SHP77 (cell line): ENCODE results near the gene LAMB4.
A peak's percentile ranks its signal among the peaks of the same experiment; 100 is the strongest.

Source experiments
- DNase-seq, 2 experiments: peaks; one replicate each; lab custom pipeline; 2025; lab: John Stamatoyannopoulos, UW

The LAMB4 gene

GRCh38 chr7:108014747-108015682 is 115.1 kb downstream of the LAMB4 start:
- peak in 1 of 2 experiments; percentile 5 for DNase-seq

- DNase-seq: no peak
Observed at GRCh38 chr7:108014215-108014614, 115.9 kb downstream of the LAMB4 start.

GRCh38 chr7:108012499-108013430 is 117.4 kb downstream of the LAMB4 start:
- no peak for DNase-seq

- DNase-seq: no peak
Observed at GRCh38 chr7:108010377-108010776, 119.8 kb downstream of the LAMB4 start.

- DNase-seq: no peak
Observed at GRCh38 chr7:108009873-108010272, 120.3 kb downstream of the LAMB4 start.

GRCh38 chr7:108008827-108009226 is 121.3 kb downstream of the LAMB4 start:
- DNase-seq: no peak

- no peak for DNase-seq
Observed at GRCh38 chr7:108008240-108008639, 121.9 kb downstream of the LAMB4 start.

- no peak for DNase-seq
Observed at GRCh38 chr7:108007762-108008161, 122.4 kb downstream of the LAMB4 start.

- DNase-seq: no peak
Observed at GRCh38 chr7:108007261-108007660, 122.9 kb downstream of the LAMB4 start.

- no peak for DNase-seq
Observed at GRCh38 chr7:108004220-108005142, 125.7 kb downstream of the LAMB4 start.

- no peak for DNase-seq
Observed at GRCh38 chr7:108003599-108003935, 126.6 kb downstream of the LAMB4 start.

GRCh38 chr7:108002726-108003598 is 127.2 kb downstream of the LAMB4 start, which contains the start of gene LAMB1:
LAMB1 (minus strand) TSS chr7:108003161; CDS start chr7:108002885, 276 bp downstream.
- DNase-seq: no peak

GRCh38 chr7:108001764-108002725 is 128.1 kb downstream of the LAMB4 start:
- DNase-seq: no peak

GRCh38 chr7:108000875-108001763 is 129.0 kb downstream of the LAMB4 start:
- no peak for DNase-seq

- DNase-seq: no peak
Observed at GRCh38 chr7:107999779-108000560, 130.2 kb downstream of the LAMB4 start.

GRCh38 chr7:107998660-107999480 is 131.3 kb downstream of the LAMB4 start:
- no peak for DNase-seq

- no peak for DNase-seq
Observed at GRCh38 chr7:107998150-107998549, 132.0 kb downstream of the LAMB4 start.
